NCI-H82 treated with DMSO at 0.1 percent for 48 hours (cell line): ENCODE data around the gene APLP2.

Source experiments
- DNase-seq: peaks from one replicate; lab custom pipeline; 2025; ENCODE audit not compliant: unreplicated experiment; lab: John Stamatoyannopoulos, UW

APLP2 gene

DNA sequence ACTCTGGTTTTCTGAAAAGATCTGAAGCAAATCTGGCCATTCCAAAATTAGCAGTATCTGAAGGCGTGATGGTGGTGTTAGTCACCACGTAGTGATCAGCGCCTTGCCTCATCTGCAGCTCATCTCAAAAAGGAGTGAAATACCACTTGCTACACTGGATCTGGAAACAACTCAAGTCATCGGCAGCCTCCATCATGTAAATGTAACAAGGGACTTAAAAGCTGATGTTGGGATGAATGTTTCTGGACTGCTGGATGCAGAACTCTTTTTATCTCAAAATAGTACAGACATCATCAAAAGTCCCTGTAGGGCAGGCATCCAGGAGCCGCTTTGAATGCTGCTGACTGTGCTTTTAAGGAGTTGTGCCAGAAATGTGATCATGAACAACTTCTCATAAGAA, 14.1 kb upstream of the APLP2 start:
- DNase-seq: no peak

DNA sequence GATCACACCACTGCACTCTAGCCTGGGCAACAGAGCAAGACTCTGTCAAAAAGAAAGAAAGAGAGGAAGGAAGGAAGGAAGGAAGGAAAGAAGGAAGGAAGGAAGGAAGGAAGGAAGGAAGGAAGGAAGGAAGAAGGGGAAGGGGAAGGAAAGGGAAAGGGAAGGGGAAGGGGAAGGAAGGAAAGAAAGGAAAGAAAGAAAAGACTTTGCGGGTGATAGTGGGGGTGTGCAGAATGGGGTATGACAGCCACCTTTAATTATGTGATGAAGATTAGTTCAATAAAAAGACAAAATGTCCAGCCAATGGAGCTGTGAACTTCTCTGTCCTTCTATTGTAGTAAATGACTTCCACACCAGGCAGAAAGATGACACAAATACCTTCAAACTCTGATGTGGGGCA, 8.7 kb upstream of the APLP2 start:
- DNase-seq: no peak

DNA sequence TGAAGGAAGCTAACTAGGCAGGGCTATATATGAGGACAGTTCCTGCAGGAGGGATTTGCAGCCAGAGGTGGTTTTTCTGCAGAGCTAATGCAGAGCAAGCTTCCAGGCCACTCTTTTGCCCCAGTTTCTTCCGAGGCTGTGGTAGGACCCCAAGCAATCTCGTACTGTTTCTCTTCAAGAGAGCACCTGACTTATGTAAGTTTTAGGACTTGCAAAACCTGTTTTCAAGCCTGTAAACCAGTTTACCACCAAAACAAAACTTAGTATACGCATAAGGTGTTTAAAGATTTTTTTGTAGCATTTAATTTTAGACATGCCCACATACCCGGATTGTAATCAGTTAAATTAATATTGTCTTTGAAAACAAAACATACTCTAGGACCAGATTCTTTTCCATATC, 7.7 kb upstream of the APLP2 start:
- DNase-seq: no peak

DNA sequence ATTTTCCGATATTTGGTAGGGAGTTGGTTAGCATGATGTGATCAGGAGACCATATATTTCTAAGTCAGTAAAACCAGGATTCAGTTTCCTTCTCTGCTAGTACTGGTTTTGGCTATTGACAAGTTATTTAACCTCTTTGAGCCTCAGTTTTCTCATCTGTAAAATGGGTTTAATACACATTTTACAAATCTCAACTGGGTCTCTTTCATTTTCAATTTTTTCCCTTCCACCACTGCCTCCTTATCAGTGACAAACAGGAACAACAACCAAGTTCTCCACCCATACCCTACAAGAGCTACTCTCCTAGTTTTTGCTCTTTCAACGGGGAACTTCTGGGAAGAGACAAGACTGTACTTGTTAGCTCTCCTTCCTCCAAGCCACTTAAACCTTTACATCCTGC, 6.2 kb upstream of the APLP2 start:
- no peak for DNase-seq

GRCh38 chr11:130064596-130064995, 5.1 kb upstream of the APLP2 start:
- DNase-seq: no peak

- DNase-seq: no peak
Measured at GRCh38 chr11:130066338-130066737, 3.4 kb upstream of the APLP2 start.

DNA sequence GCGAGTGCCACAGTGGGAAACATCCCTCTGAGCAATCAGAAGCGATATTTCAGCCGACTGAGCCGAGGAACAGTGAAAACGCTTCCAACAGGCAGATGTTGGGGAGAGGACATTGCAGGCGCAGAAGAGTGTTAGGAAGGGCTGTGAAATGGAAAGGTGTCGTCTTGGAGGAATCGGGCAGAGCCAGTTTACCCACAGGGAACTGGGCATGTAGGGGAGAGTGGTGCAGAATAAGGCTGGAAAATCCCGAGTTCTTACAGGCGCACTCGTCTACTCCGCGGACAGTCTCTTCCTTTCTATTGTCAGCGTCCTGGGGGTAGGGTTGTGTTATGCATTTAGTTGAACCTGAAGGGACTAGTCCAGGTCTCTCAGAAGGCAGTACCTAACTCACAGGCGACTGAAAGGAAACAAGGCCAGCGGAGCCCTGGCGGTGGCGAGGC, 1.1 kb upstream of the APLP2 start:
- no peak for DNase-seq

DNA sequence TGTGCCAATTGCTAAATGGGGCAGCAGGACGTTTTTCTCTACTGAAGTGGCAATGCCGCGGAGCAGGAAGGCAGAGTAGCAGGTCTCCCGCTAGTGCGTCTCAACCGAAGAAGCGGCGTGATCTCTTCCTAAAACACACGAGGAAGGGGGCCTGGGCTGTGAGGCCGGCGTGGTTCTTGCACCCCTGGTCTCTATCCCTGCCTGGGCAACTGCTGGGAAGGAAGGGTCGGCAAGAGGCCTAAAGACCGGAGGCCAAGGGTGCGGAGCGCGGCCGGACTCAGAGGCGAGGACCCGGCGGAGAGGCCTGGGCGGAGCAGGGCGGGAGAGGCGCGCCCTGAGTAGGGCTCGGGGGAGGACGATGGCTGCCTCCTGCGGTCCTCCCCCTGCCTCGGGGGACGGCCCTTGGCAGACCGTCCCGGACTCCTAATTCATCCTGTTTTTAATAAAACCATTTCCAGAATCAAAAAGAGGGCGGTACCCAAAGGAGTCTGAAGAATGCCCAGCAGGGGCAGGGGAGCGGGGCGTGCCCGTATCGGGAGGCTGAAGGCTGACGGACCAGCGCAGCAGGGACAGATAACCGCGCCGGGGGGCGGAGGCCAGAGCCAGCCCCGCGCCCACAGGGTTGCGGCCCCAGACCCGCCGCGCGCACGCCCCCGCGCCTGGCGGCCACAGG, 572 bp upstream of the APLP2 start:
- no peak for DNase-seq

- DNase-seq: no peak
Measured at GRCh38 chr11:130070109-130070845, 583 bp downstream of the APLP2 start.

- no peak for DNase-seq
Measured at GRCh38 chr11:130070846-130071200, 1.1 kb downstream of the APLP2 start.

- DNase-seq: no peak
Measured at GRCh38 chr11:130071211-130071712, 1.6 kb downstream of the APLP2 start.

GRCh38 chr11:130074736-130075135, 5.0 kb downstream of the APLP2 start:
- DNase-seq: no peak

DNA sequence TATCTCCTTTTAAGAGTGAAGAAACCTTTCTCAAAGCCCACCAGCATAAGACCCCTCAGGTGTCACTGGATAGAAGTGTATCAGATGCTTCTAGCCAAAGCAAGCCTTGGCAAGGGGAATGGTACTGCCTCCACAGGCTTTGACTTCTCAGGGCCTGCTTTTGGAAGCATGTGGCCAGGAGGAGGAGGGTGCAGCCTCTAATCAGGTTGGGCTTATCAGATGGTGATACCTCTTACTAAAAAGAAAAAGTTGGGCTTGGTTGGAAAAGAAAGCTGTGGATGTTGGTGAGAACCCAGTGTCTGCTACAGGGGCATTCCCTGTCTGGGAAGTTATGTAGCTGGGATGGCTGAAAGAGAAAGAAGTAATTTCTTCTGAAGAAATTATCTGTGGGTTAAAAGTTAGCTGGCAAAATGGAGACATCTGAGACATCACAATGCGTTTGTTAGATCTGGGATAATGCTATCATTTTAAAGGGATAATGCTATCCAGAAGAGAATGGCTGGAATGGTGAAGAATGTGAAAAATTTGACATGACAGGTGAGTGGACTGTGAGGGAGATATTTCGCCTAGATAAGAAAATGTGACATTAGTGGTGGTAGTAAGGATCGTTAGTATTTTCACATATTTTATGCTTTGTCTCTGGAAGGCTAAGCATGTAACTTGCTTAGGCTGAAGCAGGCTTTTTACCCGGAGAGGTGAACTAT, 7.2 kb downstream of the APLP2 start:
- DNase-seq: no peak

GRCh38 chr11:130077671-130078070, 8.0 kb downstream of the APLP2 start:
- DNase-seq: no peak

GRCh38 chr11:130078080-130078479, 8.4 kb downstream of the APLP2 start:
- DNase-seq: no peak

DNA sequence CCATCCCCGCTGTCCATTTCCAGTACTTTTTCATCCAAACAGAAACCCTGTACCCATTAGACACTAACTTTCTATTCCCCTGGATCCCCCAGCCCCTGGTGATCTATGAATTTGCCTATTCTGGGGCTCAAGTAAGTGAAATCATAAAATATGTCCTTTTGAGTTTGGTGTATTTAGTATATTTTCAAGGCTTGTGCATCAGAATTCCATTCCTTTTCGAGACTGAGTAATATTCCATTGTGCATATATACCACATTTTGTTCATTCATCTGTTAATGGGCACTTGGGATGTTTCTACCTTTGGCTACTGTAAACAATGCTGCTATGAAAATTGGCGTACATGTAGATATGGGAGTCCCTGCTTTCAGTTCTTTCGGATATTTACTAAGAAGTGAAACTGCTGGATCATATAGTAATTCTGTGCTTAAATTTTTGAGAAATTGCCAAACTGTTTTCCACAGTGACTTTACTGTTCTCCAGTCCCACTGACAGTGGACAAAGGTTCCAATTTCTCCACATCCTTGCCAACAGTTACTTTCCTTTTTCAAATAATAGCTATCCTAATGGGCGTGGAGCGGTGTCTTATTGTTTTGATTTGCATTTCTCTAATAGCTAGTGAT, 16.1 kb downstream of the APLP2 start:
- no peak for DNase-seq

GRCh38 chr11:130086669-130087068, 17.0 kb downstream of the APLP2 start:
- DNase-seq: no peak

DNA sequence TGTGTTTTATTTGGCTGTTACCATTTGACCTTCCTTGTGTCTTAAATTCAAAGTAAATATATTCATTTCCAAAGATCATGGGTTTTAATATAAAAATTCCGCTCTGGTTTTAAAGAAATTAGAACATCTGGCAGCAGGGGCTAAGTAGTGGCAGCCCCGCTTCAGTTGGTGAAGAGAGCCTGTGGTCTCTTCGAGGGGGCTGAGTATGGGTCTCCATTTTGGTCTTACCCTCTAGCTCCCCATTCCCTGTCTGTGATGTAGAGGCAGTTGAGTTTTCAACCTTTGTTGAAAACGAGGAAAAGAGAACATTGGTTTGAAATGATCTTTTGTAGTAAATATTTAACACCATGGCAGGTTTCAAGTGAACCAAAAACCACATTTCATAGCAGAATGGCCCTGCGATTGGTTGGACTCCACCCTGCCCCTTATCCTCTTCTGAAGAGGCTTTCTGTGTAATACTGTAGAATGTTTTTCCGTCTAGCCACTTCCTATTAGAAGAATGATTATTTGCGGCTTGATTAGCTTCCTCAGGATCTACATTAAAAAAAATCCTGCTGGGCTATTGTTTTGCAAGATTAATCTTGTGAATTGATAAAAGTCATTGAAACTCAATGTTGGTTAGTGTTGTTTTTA, 17.7 kb downstream of the APLP2 start:
- no peak for DNase-seq

DNA sequence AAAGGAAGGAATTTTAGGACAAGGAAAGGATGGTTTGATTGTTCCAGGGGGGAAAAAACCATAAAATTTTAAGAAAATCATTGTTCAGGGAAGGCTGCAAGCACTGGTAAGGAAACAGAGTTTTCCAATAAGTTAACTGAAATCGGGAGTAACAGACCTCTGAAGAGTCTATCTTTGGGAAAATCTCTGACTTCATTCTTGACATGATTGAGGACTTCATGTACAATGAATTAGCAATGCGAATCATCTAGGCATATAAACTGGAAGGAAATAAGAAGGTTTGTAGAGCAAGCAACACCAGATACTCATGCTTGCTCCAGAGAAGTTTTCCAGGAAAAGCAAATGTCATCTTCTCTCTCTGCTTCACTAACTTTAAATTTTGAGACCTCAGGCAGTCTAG, 18.5 kb downstream of the APLP2 start:
- no peak for DNase-seq

- DNase-seq: no peak
Measured at GRCh38 chr11:130088919-130089673, 19.4 kb downstream of the APLP2 start.
